VCaP (cell line): ENCODE data around the gene TAGLN2.

ENCODE experiments used
- H3K27ac ChIP-seq: fragments of 450-650 bp; 2 replicates; pipeline ENCODE4 v1.5.1; 2017
- CTCF ChIP-seq: fragments of 450-650 bp; conservative IDR thresholded peaks from 2 replicates; pipeline ENCODE4 v1.5.1; 2017; ENCODE audit warnings: mild to moderate bottlenecking, moderate library complexity

TAGLN2 gene

GRCh38 chr1:159891275-159892157 lies 33.8 kb downstream of the TAGLN2 start:
- peak; percentile 99 for TF ChIP-seq CTCF
- no peak overlapping the region for H3K27ac ChIP-seq

- no peak for TF ChIP-seq CTCF
Observed at GRCh38 chr1:159890390-159890789, 34.9 kb downstream of the TAGLN2 start.

GRCh38 chr1:159889821-159890252 lies 35.5 kb downstream of the TAGLN2 start:
- TF ChIP-seq CTCF: no peak
- H3K27ac ChIP-seq: peak overlapping the region; percentile 58

More at GRCh38 chr1:159890390-159890789, 34.9 kb downstream of the TAGLN2 start:
- 0 out of 2 replicates have a peak overlapping the region, but pooled peaks have one; percentile 58 for H3K27ac ChIP-seq

GRCh38 chr1:159889202-159889601 lies 36.1 kb downstream of the TAGLN2 start:
- TF ChIP-seq CTCF: no peak
- peak overlapping the region; percentile 58 for H3K27ac ChIP-seq

GRCh38 chr1:159884296-159884695 lies 41.0 kb downstream of the TAGLN2 start:
- no peak overlapping the region for H3K27ac ChIP-seq
- TF ChIP-seq CTCF: no peak

- no peak for TF ChIP-seq CTCF
- H3K27ac ChIP-seq: no peak overlapping the region
Observed at GRCh38 chr1:159883134-159883533, 42.2 kb downstream of the TAGLN2 start.

GRCh38 chr1:159882527-159882862 lies 42.8 kb downstream of the TAGLN2 start:
- H3K27ac ChIP-seq: peak overlapping the region; percentile 66
- no peak for TF ChIP-seq CTCF
